ENCODE measurements around the gene CDC14A. TPM values are rescaled to one million over a fixed set of nuclear protein-coding genes. Genes with fewer than 3 reads are reported as not detected.

Gene CDC14A
- total and polyA plus RNA-seq, 2 donors (not counting 1 experiment from before 2014, with no cell fraction given) = 1.4 to 3.5 TPM

- H3K27ac ChIP-seq (ENCODE audit: insufficient read depth, low read length) = no peak overlapping the region
- H3K9ac ChIP-seq (ENCODE audit: insufficient read depth, low read length) = no peak overlapping the region
- no peak overlapping the region for H2AFZ ChIP-seq (ENCODE audit: low read length)
- no peak overlapping the region for H3K4me2 ChIP-seq (ENCODE audit: extremely low read depth, insufficient read depth, low read length)
- H3K36me3 ChIP-seq (ENCODE audit: control insufficient read depth, insufficient read depth, low read length) = no peaks in the 10 kb centered on the region
- no peaks in the 10 kb centered on the region for H3K27me3 ChIP-seq (ENCODE audit: control insufficient read depth, insufficient read depth, low read length)
- H3K4me1 ChIP-seq (ENCODE audit: control insufficient read depth, extremely low read depth, insufficient read depth, low read length) = no peaks in the 10 kb centered on the region
- H3K4me3 ChIP-seq (replicated peaks in 1 of 4; ENCODE audit: control extremely low read depth in 1 of 4, insufficient read depth in 1 of 4, low read depth in 3 of 4, low read length in 4 of 4) = no peak overlapping the region
- TF ChIP-seq CTCF (conservative IDR thresholded peaks at IDR 0.05 in 1 of 2, IDR thresholded peaks at IDR 0.05 in 1 of 2; ENCODE audit: low read depth in 1 of 2, low read length in 2 of 2) = no peak
- TF ChIP-seq EZH2 (IDR thresholded peaks at IDR 0.05; ENCODE audit: low read length, missing control alignments) = no peak
- H4K20me1 ChIP-seq (ENCODE audit: control insufficient read depth, extremely low read depth, insufficient read depth, low read length) = no peaks in the 10 kb centered on the region
- no peaks in the 10 kb centered on the region for H3K79me2 ChIP-seq (ENCODE audit: control insufficient read depth, insufficient read depth, low read length)
- DNase-seq (ENCODE audit: low read depth in 2 of 2) = peak in 1 of 2 donors; percentile 68
- H3K9me3 ChIP-seq (ENCODE audit: control insufficient read depth, insufficient read depth, low read depth, low read length) = no peaks in the 10 kb centered on the region
Measured at GRCh38 chr1:100456880-100457279, 104.6 kb downstream of the CDC14A start.

DNA sequence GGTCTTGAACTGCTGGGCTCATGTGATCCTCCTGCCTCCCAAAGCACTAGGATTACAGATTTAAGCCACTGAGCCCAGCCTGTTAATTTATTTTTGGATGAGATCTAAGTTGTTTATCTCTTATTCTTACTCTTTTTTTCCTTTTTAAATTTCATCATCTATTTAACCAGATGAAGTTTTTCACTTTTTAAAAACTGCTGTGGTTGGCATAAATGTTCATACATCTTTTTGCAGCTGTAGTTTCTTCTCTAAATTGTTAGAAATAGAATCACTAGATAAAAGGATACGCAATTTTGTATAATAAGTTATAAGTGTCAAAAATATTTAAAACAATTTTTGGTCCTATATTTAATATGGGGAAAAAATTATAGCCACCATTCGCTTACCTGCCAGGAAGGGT is 105.4 kb downstream of the CDC14A start:
- Histone ChIP-seq H3K79me2 (ENCODE audit: control insufficient read depth, insufficient read depth, low read length) (no peaks in the 10 kb centered on the region), H3K9ac (ENCODE audit: insufficient read depth, low read length) (no peak overlapping the region), H3K9me3 (ENCODE audit: control insufficient read depth, insufficient read depth, low read depth, low read length) (no peaks in the 10 kb centered on the region), H3K36me3 (ENCODE audit: control insufficient read depth, insufficient read depth, low read length) (no peaks in the 10 kb centered on the region), H3K4me2 (ENCODE audit: extremely low read depth, insufficient read depth, low read length) (no peak overlapping the region), H2AFZ (ENCODE audit: low read length) (no peak overlapping the region), H3K4me3 (replicated peaks in 1 of 4; ENCODE audit: control extremely low read depth in 1 of 4, insufficient read depth in 1 of 4, low read depth in 3 of 4, low read length in 4 of 4) (no peak overlapping the region), H3K27ac (ENCODE audit: insufficient read depth, low read length) (no peak overlapping the region), H3K4me1 (ENCODE audit: control insufficient read depth, extremely low read depth, insufficient read depth, low read length) (no peaks in the 10 kb centered on the region), H4K20me1 (ENCODE audit: control insufficient read depth, extremely low read depth, insufficient read depth, low read length) (no peaks in the 10 kb centered on the region), H3K27me3 (ENCODE audit: control insufficient read depth, insufficient read depth, low read length) (no peaks in the 10 kb centered on the region)
- no peak for TF ChIP-seq EZH2 (IDR thresholded peaks at IDR 0.05; ENCODE audit: low read length, missing control alignments)
- no peak for TF ChIP-seq CTCF (conservative IDR thresholded peaks at IDR 0.05 in 1 of 2, IDR thresholded peaks at IDR 0.05 in 1 of 2; ENCODE audit: low read depth in 1 of 2, low read length in 2 of 2)
- DNase-seq (ENCODE audit: low read depth in 2 of 2) = no peak

DNA sequence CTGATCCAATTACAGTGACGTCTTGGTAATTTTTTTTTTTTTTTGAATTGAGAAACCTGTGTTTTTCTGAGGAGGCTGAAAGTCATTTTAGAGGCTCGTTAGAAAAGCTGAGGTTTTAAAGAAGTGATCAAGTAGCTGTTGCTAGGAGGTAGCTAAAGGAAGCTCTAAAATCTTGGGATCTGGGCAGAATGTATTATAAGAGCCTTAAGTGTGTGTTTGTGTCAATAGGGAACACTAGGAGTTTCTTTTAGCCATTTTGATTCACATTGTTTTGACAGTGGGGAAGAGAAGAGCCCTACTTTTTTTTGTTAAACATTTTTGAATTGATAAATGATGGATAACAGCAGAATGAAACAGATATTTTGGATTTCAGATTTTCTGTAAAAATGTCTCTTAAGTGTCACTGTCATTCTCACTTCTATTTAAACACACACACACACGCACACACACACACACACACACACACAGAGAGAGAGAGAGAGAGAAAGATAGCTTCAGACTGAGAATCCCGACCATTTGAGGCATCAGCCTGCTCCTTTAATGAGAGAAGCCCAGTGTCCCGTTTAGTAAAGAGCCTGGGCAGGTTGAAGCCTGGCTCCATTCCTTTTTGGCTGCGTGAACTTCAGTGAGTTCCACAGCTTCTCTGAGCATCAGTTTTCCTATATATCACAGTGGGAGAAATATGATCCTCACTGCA is 106.5 kb downstream of the CDC14A start:
- no peaks in the 10 kb centered on the region for H4K20me1 ChIP-seq (ENCODE audit: control insufficient read depth, extremely low read depth, insufficient read depth, low read length)
- H3K4me2 ChIP-seq (ENCODE audit: extremely low read depth, insufficient read depth, low read length) = no peak overlapping the region
- H3K9me3 ChIP-seq (ENCODE audit: control insufficient read depth, insufficient read depth, low read depth, low read length) = no peaks in the 10 kb centered on the region
- TF ChIP-seq CTCF (conservative IDR thresholded peaks at IDR 0.05 in 1 of 2, IDR thresholded peaks at IDR 0.05 in 1 of 2; ENCODE audit: low read depth in 1 of 2, low read length in 2 of 2) (no peak), EZH2 (IDR thresholded peaks at IDR 0.05; ENCODE audit: low read length, missing control alignments) (no peak)
- H2AFZ ChIP-seq (ENCODE audit: low read length) = peak overlapping the region; percentile 45
- H3K27me3 ChIP-seq (ENCODE audit: control insufficient read depth, insufficient read depth, low read length) = no peaks in the 10 kb centered on the region
- H3K79me2 ChIP-seq (ENCODE audit: control insufficient read depth, insufficient read depth, low read length) = no peaks in the 10 kb centered on the region
- DNase-seq (ENCODE audit: low read depth in 2 of 2) = no peak
- no peak overlapping the region for H3K27ac ChIP-seq (ENCODE audit: insufficient read depth, low read length)
- H3K36me3 ChIP-seq (ENCODE audit: control insufficient read depth, insufficient read depth, low read length) = no peaks in the 10 kb centered on the region
- no peak overlapping the region for H3K4me3 ChIP-seq (replicated peaks in 1 of 4; ENCODE audit: control extremely low read depth in 1 of 4, insufficient read depth in 1 of 4, low read depth in 3 of 4, low read length in 4 of 4)
- no peaks in the 10 kb centered on the region for H3K4me1 ChIP-seq (ENCODE audit: control insufficient read depth, extremely low read depth, insufficient read depth, low read length)
- H3K9ac ChIP-seq (ENCODE audit: insufficient read depth, low read length) = no peak overlapping the region

All from fibroblast of lung (primary cell).